Hepatocyte (in vitro differentiated cells): ENCODE data around the gene ZNF184.

Experiments used
- EZH2 ChIP-seq: fragments of 200-600 bp; sonication (generic); IDR thresholded peaks from 2 replicates; pipeline ENCODE4 v1.6.1; 2016; ENCODE audit warnings: antibody characterized with exemption, mild to moderate bottlenecking, borderline replicate concordance
- TF ChIP-seq, protein P1 (sequence below): fragments of 200-600 bp; sonication (generic); IDR thresholded peaks from 2 replicates; pipeline ENCODE4 v1.5.1; 2016; ENCODE audit warnings: antibody characterized with exemption, mild to moderate bottlenecking; ENCODE audit not compliant: poor library complexity

- TF ChIP-seq, protein P1, sequence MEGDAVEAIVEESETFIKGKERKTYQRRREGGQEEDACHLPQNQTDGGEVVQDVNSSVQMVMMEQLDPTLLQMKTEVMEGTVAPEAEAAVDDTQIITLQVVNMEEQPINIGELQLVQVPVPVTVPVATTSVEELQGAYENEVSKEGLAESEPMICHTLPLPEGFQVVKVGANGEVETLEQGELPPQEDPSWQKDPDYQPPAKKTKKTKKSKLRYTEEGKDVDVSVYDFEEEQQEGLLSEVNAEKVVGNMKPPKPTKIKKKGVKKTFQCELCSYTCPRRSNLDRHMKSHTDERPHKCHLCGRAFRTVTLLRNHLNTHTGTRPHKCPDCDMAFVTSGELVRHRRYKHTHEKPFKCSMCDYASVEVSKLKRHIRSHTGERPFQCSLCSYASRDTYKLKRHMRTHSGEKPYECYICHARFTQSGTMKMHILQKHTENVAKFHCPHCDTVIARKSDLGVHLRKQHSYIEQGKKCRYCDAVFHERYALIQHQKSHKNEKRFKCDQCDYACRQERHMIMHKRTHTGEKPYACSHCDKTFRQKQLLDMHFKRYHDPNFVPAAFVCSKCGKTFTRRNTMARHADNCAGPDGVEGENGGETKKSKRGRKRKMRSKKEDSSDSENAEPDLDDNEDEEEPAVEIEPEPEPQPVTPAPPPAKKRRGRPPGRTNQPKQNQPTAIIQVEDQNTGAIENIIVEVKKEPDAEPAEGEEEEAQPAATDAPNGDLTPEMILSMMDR, result no peak
- TF ChIP-seq EZH2, result no peak
Measured at GRCh38 chr6:27414996-27415395, 57.9 kb downstream of the ZNF184 start.
